Neuronal stem cell (in vitro differentiated cells): ENCODE measurements around the gene SLX9.
A peak's percentile ranks its signal among the peaks of the same experiment; 100 is the strongest.

ENCODE experiments used
- DNase-seq: peaks from one replicate; pipeline ENCODE4 v3.0.0-alpha.2; 2013; ENCODE audit warnings: low spot score
- H2AFZ ChIP-seq: one replicate; pipeline ENCODE4 v1.6.1; 2013; ENCODE audit warnings: mild to moderate bottlenecking, low read length, inconsistent platforms
- H2AK5ac ChIP-seq: 2 replicates; pipeline ENCODE4 v1.6.1; 2013; ENCODE audit warnings: low read depth, mild to moderate bottlenecking, inconsistent platforms, low read length, moderate library complexity, mixed read lengths
- H2BK120ac ChIP-seq: 2 replicates; pipeline ENCODE4 v1.6.1; 2013; ENCODE audit warnings: low read depth, mild to moderate bottlenecking, inconsistent platforms, low read length, moderate library complexity, mixed read lengths
- H2BK12ac ChIP-seq: one replicate; pipeline ENCODE4 v1.6.1; 2013; ENCODE audit warnings: low read length, inconsistent platforms
- H2BK15ac ChIP-seq: 2 replicates; pipeline ENCODE4 v1.6.1; 2013; ENCODE audit warnings: mild to moderate bottlenecking, low read length, inconsistent platforms, mixed read lengths
- H2BK5ac ChIP-seq: one replicate; pipeline ENCODE4 v1.6.1; 2013; ENCODE audit warnings: inconsistent platforms, mild to moderate bottlenecking, low read length, moderate library complexity
- H3K14ac ChIP-seq: one replicate; pipeline ENCODE4 v1.6.1; 2013; ENCODE audit warnings: low read length, inconsistent platforms
- H3K18ac ChIP-seq: 2 replicates; pipeline ENCODE4 v1.6.1; 2013; ENCODE audit warnings: low read length, inconsistent platforms
- H3K23ac ChIP-seq: 2 replicates; pipeline ENCODE4 v1.6.1; 2013; ENCODE audit warnings: low read depth, mild to moderate bottlenecking, mixed read lengths, low read length, inconsistent platforms; ENCODE audit not compliant: poor library complexity
- H3K27ac ChIP-seq: replicated peaks from 3 replicates; pipeline ENCODE4 v1.5.1; 2013; ENCODE audit warnings: low read length, inconsistent platforms
- H3K27me3 ChIP-seq, 3 experiments: 2 replicates each; pipeline ENCODE4 v1.6.1; 2013; ENCODE audit warnings: low read length in 3 of 3, mild to moderate bottlenecking in 2 of 3, inconsistent platforms in 1 of 3, low read depth in 1 of 3, mixed read lengths in 1 of 3, moderate library complexity in 1 of 3; ENCODE audit not compliant: control insufficient read depth in 3 of 3, insufficient read depth in 3 of 3
- H3K36me3 ChIP-seq, 2 donors: replicated peaks in 1 of 2; 2 replicates each; pipeline ENCODE4 v1.6.1; 2013; ENCODE audit warnings: low read length in 2 of 2; ENCODE audit not compliant: control insufficient read depth in 2 of 2, insufficient read depth in 2 of 2
- H3K4ac ChIP-seq: 2 replicates; pipeline ENCODE4 v1.6.1; 2013; ENCODE audit warnings: inconsistent platforms, mild to moderate bottlenecking, low read length, moderate library complexity
- H3K4me1 ChIP-seq, 2 donors: 1 replicate in 1 of 2; 2 replicates in 1 of 2; pipeline ENCODE4 v1.6.1; 2013; ENCODE audit warnings: low read length in 2 of 2, low read depth in 1 of 2; ENCODE audit not compliant: control insufficient read depth in 2 of 2, insufficient read depth in 1 of 2
- H3K4me2 ChIP-seq: one replicate; pipeline ENCODE4 v1.6.1; 2013; ENCODE audit warnings: mild to moderate bottlenecking, low read length, inconsistent platforms; ENCODE audit not compliant: insufficient read depth, poor library complexity, severe bottlenecking
- H3K4me3 ChIP-seq, 2 donors: 2 replicates each; pipeline ENCODE4 v1.5.1; 2013; ENCODE audit warnings: low read length in 2 of 2, mild to moderate bottlenecking in 2 of 2, inconsistent platforms in 1 of 2, moderate library complexity in 1 of 2
- H3K79me1 ChIP-seq: one replicate; pipeline ENCODE4 v1.6.1; 2013; ENCODE audit warnings: low read depth, mild to moderate bottlenecking, inconsistent platforms, low read length, moderate library complexity
- H3K9ac ChIP-seq: one replicate; pipeline ENCODE4 v1.6.1; 2013; ENCODE audit warnings: mild to moderate bottlenecking, low read depth, low read length, inconsistent platforms; ENCODE audit not compliant: poor library complexity
- H3K9me3 ChIP-seq, 2 donors: replicated peaks in 1 of 2; 2 replicates each; pipeline versions ENCODE3 to v1.6.1; 2013; ENCODE audit warnings: low read length in 2 of 2, mild to moderate bottlenecking in 2 of 2, inconsistent platforms in 1 of 2, low read depth in 1 of 2, mixed read lengths in 1 of 2, moderate library complexity in 1 of 2; ENCODE audit not compliant: control insufficient read depth in 2 of 2, insufficient read depth in 1 of 2
- H4K8ac ChIP-seq: one replicate; pipeline ENCODE4 v1.6.1; 2013; ENCODE audit warnings: low read depth, mild to moderate bottlenecking, inconsistent platforms, low read length, moderate library complexity
- H4K91ac ChIP-seq: one replicate; pipeline ENCODE4 v1.6.1; 2013; ENCODE audit warnings: low read length, low read depth, mild to moderate bottlenecking, inconsistent platforms; ENCODE audit not compliant: poor library complexity
- WGBS, 2 donors: extraction: QIAGEN DNeasy Blood & Tissue Kit; methylation state at CpG; one replicate each; pipeline ENCODE4 v1.1.7; 2013; ENCODE audit warnings: missing lambda C conversion rate in 2 of 2, mixed read lengths in 1 of 2; ENCODE audit not compliant: insufficient read length in 2 of 2, insufficient replicate concordance in 1 of 2; ENCODE audit errors: extremely low coverage in 2 of 2; 5-methylcytosine and 5-hydroxymethylcytosine counted together

SLX9 gene

DNA sequence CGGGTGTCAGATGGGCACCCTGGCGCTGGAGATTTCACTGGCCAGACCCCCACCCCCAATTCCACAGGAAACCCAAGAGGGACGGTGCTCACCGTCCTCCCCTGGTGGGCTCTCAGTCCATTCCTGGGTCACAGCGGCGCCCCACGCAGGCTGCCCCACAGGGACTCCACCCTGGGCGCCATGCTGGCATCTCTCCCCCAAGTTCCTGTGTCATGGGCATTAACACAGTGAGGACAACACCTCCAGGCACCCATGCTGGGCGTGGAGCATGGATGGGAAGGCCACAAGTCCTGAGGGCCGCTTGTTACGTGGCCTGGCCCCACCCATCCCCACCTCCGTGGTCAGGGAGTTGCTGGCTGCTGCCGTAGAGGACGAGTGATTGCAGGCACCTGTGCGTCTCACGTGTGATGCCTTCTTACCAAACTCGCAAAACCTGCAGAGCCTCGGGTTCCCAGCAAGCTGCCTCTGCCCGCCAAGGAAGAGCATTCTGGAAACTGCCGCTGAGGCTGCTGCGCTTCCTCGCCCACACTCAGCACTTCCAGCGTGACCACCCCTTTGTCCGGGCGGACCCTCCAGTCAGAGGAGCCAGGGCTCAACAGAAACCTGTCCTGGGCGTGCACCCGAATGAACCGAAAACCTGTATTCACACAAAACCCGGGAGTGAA is 60.3 kb downstream of the SLX9 start:
- Histone ChIP-seq H2AK5ac (peak overlapping the region; percentile 70), H3K36me3 (no peaks in the 10 kb centered on the region)
- WGBS, 2 donors, result no CpG with 5 or more reads among the region's 29 CpGs

DNA sequence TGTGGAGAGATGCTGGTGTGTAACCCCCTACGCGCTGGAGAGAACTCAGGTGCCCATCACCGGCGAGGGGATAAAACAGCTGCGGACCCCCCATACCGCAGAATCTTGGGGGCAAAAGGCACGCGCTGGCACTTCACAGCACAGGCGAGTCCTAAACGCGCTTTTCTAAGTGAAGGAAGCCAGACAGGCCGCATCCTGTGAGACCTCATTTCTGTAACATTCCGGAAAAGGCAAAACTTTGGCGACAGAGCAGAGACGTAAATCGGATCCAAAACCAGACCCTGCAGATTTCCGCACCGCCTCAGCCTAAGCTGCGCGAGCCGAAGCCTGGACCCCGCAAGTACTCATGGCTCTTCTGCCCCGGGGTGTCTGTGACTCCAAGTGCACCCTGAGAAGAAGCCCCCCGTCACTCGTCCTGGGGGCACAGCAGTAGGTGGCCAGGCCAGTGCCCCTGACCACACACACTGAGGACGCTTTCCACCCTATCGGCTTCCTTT is 60.9 kb downstream of the SLX9 start:
- Histone ChIP-seq H3K14ac (no peak overlapping the region), H3K4me2 (no peak overlapping the region), H3K4ac (no peak overlapping the region), H3K36me3 (no peaks in the 10 kb centered on the region), H3K9me3 (peaks cover 2 to 3% of the 10 kb centered on the region in 2 donors), H3K79me1 (no peaks in the 10 kb centered on the region), H3K18ac (peak overlapping the region; percentile 85), H3K27me3 (peaks cover 0 to 33% (median 0%) of the 10 kb centered on the region in 3 experiments), H3K9ac (peak overlapping the region; percentile 77), H4K91ac (no peak overlapping the region), H4K8ac (no peak overlapping the region), H3K23ac (peak overlapping the region; percentile 80), H2AK5ac (peak overlapping the region; percentile 98), H2AFZ (no peak overlapping the region), H3K4me1 (peaks cover 10 to 14% of the 10 kb centered on the region in 2 donors), H2BK15ac (peak overlapping the region; percentile 94), H3K4me3 (no peak overlapping the region), H2BK5ac (peak overlapping the region; percentile 75), H2BK120ac (no peak overlapping the region), H3K27ac (no peak overlapping the region), H2BK12ac (peak overlapping the region; percentile 75)
- DNase-seq, result no peak
- WGBS, 2 donors, result no CpG with 5 or more reads among the region's 27 CpGs

More for the DNA sequence above, 60.3 kb downstream of the SLX9 start:
- Histone ChIP-seq H3K27me3 (peaks cover 0 to 37% (median 0%) of the 10 kb centered on the region in 3 experiments), H3K79me1 (no peaks in the 10 kb centered on the region), H2BK5ac (peak overlapping the region; percentile 75), H3K18ac (peak overlapping the region; percentile 48), H3K27ac (no peak overlapping the region), H3K4me1 (peaks cover 12 to 14% of the 10 kb centered on the region in 2 donors), H3K9me3 (peaks cover 0 to 3% of the 10 kb centered on the region in 2 donors), H3K4me3 (no peak overlapping the region), H3K9ac (no peak overlapping the region), H4K91ac (peak overlapping the region; percentile 72), H2BK15ac (peak overlapping the region; percentile 94), H3K4me2 (peak overlapping the region; percentile 18), H2BK12ac (peak overlapping the region; percentile 16), H4K8ac (no peak overlapping the region), H3K14ac (no peak overlapping the region), H2BK120ac (peak overlapping the region; percentile 72), H3K23ac (peak overlapping the region; percentile 55), H2AFZ (no peak overlapping the region), H3K4ac (no peak overlapping the region)
- no peak for DNase-seq

GRCh38 chr21:45001134-45002095 is 61.6 kb downstream of the SLX9 start:
- H3K9me3 ChIP-seq, result peaks cover 3 to 5% of the 10 kb centered on the region in 2 donors
- no peak overlapping the region for H3K27ac ChIP-seq
- no peaks in the 10 kb centered on the region for H3K79me1 ChIP-seq
- H3K18ac ChIP-seq, result peak overlapping the region; percentile 85
- peak overlapping the region; percentile 82 for H3K14ac ChIP-seq
- H3K4me2 ChIP-seq, result no peak overlapping the region
- peak overlapping the region; percentile 94 for H2BK12ac ChIP-seq
- peak overlapping the region; percentile 89 for H2BK15ac ChIP-seq
- peaks cover 10 to 14% of the 10 kb centered on the region in 2 donors for H3K4me1 ChIP-seq
- H2AFZ ChIP-seq, result no peak overlapping the region
- no peak overlapping the region for H2BK5ac ChIP-seq
- peak overlapping the region; percentile 66 for H3K4ac ChIP-seq
- H2AK5ac ChIP-seq, result peak overlapping the region; percentile 98
- no peak overlapping the region for H2BK120ac ChIP-seq
- H3K36me3 ChIP-seq, result no peaks in the 10 kb centered on the region
- peak overlapping the region; percentile 80 for H3K23ac ChIP-seq
- WGBS, 2 donors, result no CpG with 5 or more reads among the region's 46 CpGs
- peaks cover 0 to 26% (median 0%) of the 10 kb centered on the region in 3 experiments for H3K27me3 ChIP-seq
- H3K4me3 ChIP-seq, result no peak overlapping the region
- H4K8ac ChIP-seq, result no peak overlapping the region
- no peak for DNase-seq
- H3K9ac ChIP-seq, result peak overlapping the region; percentile 77
- no peak overlapping the region for H4K91ac ChIP-seq
